Heart left ventricle (tissue), 16 donors: ENCODE measurements around the gene DENND1B. TPM values are rescaled to one million over a fixed set of nuclear protein-coding genes. Genes with fewer than 3 reads are reported as not detected.

Experiments used
- ATAC-seq, 4 donors: fragments of 200-7000 bp; cut with Tn5 transposase; one replicate each; pipeline ENCODE4 v1.9.1; 2020 to 2022; ENCODE audit warnings: moderate library complexity in 4 of 4, mild to moderate bottlenecking in 3 of 4, moderate number of reproducible peaks in 1 of 4
- DNase-seq, 5 donors: peaks; one replicate each; pipeline ENCODE4 v3.0.0-alpha.2; 2020
- H3K27ac ChIP-seq, 12 donors: fragments of 200-600 bp; sonication (generic) in 4 of 12; one replicate each; pipeline versions ENCODE4 v1.5.0 to v1.8.0; 2016 to 2022; ENCODE audit warnings: mild to moderate bottlenecking in 2 of 12
- H3K27me3 ChIP-seq, 9 donors: fragments of 200-600 bp; sonication (generic) in 2 of 9; one replicate each; pipeline versions ENCODE4 v1.5.1 to v1.8.0; 2016 to 2022; ENCODE audit warnings: mild to moderate bottlenecking in 3 of 9
- H3K36me3 ChIP-seq, 9 donors: fragments of 200-600 bp; sonication (generic) in 2 of 9; one replicate each; pipeline versions ENCODE4 v1.5.0 to v1.8.0; 2018 to 2022; ENCODE audit warnings: mild to moderate bottlenecking in 2 of 9
- H3K4me1 ChIP-seq, 12 donors: fragments of 200-600 bp; sonication (generic) in 4 of 12; one replicate each; pipeline versions ENCODE4 v1.5.0 to v1.8.0; 2016 to 2022; ENCODE audit warnings: mild to moderate bottlenecking in 3 of 12
- H3K4me3 ChIP-seq, 12 donors: fragments of 200-600 bp; sonication (generic) in 4 of 12; one replicate each; pipeline versions ENCODE4 v1.5.0 to v1.8.0; 2017 to 2022; ENCODE audit warnings: mild to moderate bottlenecking in 9 of 12, moderate library complexity in 4 of 12
- H3K9me3 ChIP-seq, 12 donors: fragments of 200-600 bp; sonication (generic) in 4 of 12; one replicate each; pipeline versions ENCODE4 v1.5.0 to v1.8.0; 2016 to 2022; ENCODE audit warnings: mild to moderate bottlenecking in 1 of 12
- POLR2A ChIP-seq, 2 donors: fragments of 450-650 bp; IDR thresholded peaks; one replicate each; pipeline ENCODE4 v1.6.1; 2017; ENCODE audit warnings: antibody characterized with exemption in 2 of 2, mild to moderate bottlenecking in 2 of 2, moderate library complexity in 2 of 2
- WGBS, 4 donors: extraction: QIAGEN DNeasy Blood & Tissue Kit in 2 of 4; methylation state at CpG; one replicate each; pipeline versions ENCODE4 v1.1.5 to v1.1.7; 2013 to 2018; 5-methylcytosine and 5-hydroxymethylcytosine counted together
- intact Hi-C, 10 donors: fragments of 100-400 bp; cut with DNase I; formaldehyde crosslinking; loops; one replicate each; pipeline versions ENCODE4 v1.11.1 to v1.14.2; 2022
- polyA plus RNA-seq, 2 donors: library from polyadenylated mRNA; stranded (reverse); fragments of 200-250 nt; gene quantifications; one replicate each; pipeline ENCODE4 v1.2.3, GENCODE V29; 2013
- total RNA-seq, 9 donors: library from RNA; depleted of rRNA in 2 of 9; stranded (reverse); fragments of >200 nt in 2 of 9; fragmentation: NEBNext Ultra II Directional in 3 of 9; extraction: Animal tissue kit (Norgen Biotek cat#: 25700) in 3 of 9; gene quantifications; one replicate each; pipeline versions ENCODE4 v1.1.0 to v1.2.4, GENCODE V29; 2016 to 2023
- TF ChIP-seq, protein P1 (sequence below), 12 donors: fragments of 200-600 bp; sonication (generic) in 4 of 12; IDR thresholded peaks; one replicate each; pipeline versions ENCODE4 v1.5.0 to v1.8.0; 2018 to 2022; ENCODE audit warnings: antibody characterized with exemption in 12 of 12, mild to moderate bottlenecking in 5 of 12
- donor health status: ischemic (EF 13 %, LVEDD 7.1; RV severe dilation, severe dysfunction).
- donor health status: healthy with polysubstance abuse.
- donor health status: DM: no; HTN: yes; CAD: no.
- donor health status: DM: no; HTN: no; CAD: no.
- donor health status: ischemic (EF 25% LVEDD 6.9; RV normal size, moderate dysfunction).
- donor health status: ischemic (EF 25% LVEDD 5.7; RV mildly dilated, moderate dysfunction).
- donor health status: healthy.
- donor health status: DM: yes; HTN: yes; CAD: no.
- donor health status: ischemic (EF 35%, LVEDD 5.7; RV mildly dilated, moderate dysfunction).
- donor health status: nonischemic (EF 11% LVEDD 7.7; RV severe dilation, severe dysfunction).
- donor health status: DM: yes; HTN: yes; CAD: no.
- donor health status: PGD.
- donor health status: ischemic (EF 29% LVEDD 5.4; RV normal size, mild dysfunction).
- donor health status: nonischemic (EF 23%, LVEDD 6.1; RV moderate dilation, normal function).

The DENND1B gene
- total and polyA plus RNA-seq, 11 donors: 4.0 to 31.4 (median 21.0) TPM

DNA sequence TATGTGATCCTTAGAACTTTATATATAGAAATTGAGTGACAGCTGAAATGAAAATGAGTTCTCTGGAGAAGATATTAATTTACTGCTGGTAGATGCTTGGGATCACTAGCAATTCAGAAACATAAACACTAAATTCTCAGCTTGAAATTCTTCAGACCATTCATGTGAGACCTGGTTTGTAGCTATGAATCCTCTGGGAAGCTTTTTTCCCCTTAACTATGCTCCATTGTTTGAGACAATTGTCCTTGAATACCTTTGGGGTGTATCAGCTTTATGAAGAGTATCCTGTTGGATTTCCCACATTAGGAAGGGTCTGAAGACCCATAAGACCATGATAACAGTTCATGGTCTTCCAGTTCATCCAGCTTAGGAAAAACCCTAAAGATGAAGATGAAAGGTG, 4.6 kb upstream of the DENND1B start:
- Histone ChIP-seq H3K4me1 (peaks cover 0 to 46% (median 6%) of the 10 kb centered on the region in 12 donors), H3K4me3 (no peak overlapping the region), H3K27ac (no peak overlapping the region), H3K27me3 (no peaks in the 10 kb centered on the region), H3K36me3 (no peaks in the 10 kb centered on the region), H3K9me3 (peaks cover 0 to 7% (median 0%) of the 10 kb centered on the region in 12 donors)
- intact Hi-C loops: loop anchor here in 4 of 10 donors (10.0 kb wide), 4 partner anchors 85 to 375 kb away; partner anchors contain the start of gene NEK7 (in 1 of the 4)
- ATAC-seq (no peak), DNase-seq (no peak)
- TF ChIP-seq, protein P1, sequence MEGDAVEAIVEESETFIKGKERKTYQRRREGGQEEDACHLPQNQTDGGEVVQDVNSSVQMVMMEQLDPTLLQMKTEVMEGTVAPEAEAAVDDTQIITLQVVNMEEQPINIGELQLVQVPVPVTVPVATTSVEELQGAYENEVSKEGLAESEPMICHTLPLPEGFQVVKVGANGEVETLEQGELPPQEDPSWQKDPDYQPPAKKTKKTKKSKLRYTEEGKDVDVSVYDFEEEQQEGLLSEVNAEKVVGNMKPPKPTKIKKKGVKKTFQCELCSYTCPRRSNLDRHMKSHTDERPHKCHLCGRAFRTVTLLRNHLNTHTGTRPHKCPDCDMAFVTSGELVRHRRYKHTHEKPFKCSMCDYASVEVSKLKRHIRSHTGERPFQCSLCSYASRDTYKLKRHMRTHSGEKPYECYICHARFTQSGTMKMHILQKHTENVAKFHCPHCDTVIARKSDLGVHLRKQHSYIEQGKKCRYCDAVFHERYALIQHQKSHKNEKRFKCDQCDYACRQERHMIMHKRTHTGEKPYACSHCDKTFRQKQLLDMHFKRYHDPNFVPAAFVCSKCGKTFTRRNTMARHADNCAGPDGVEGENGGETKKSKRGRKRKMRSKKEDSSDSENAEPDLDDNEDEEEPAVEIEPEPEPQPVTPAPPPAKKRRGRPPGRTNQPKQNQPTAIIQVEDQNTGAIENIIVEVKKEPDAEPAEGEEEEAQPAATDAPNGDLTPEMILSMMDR (IDR thresholded peaks at IDR 0.05): no peak
- TF ChIP-seq POLR2A (IDR thresholded peaks at IDR 0.05): no peak

DNA sequence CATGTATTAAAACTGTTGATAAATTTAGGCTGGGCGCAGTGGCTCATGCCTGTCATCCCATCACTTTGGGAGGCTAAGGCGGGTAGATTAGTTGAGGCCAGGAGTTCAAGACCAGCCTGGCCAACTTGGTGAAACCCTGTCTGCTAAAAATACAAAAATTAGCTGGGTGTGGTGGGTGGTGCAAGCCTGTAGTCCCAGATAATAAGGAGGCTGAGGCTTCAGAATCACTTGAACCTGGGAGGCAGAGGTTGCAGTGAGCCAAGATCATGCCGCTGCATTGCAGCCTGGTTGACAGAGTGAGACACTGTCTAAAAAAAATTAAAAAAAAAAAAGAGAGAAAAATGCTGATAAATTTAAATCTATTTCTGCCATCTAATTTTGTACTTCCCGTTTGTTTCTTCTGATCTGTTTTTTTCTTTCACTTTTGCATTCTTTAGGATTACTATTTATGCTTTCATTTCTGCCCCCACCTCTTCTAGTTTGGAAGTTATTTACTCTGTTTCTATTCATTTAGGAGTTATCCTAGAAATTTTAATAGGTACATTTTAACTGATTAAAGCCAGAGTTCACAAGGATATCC, 3.2 kb upstream of the DENND1B start:
- 80 to 83% (median 81%) methylated on average over 4 of the region's 4 CpGs for WGBS, 4 donors

GRCh38 chr1:197776351-197777105, 1.2 kb upstream of the DENND1B start:
- no peak for DNase-seq
- 79 to 86% (median 81%) methylated on average over 3 of the region's 3 CpGs for WGBS, 4 donors
- ATAC-seq: no peak
- Histone ChIP-seq H3K4me1 (peaks cover 0 to 68% (median 31%) of the 10 kb centered on the region in 12 donors), H3K36me3 (no peaks in the 10 kb centered on the region), H3K4me3 (peak overlapping the region in 1 of 12 donors; percentile 78), H3K9me3 (peaks cover 0 to 7% (median 0%) of the 10 kb centered on the region in 12 donors), H3K27ac (peak overlapping the region; percentile 75 to 95 (median 91)), H3K27me3 (no peaks in the 10 kb centered on the region)
- intact Hi-C loops: loop anchor here in 4 of 10 donors (10.0 kb wide), 4 partner anchors 88 to 378 kb away; partner anchors contain the start of gene NEK7 (in 1 of the 4)
- TF ChIP-seq, protein P1 (IDR thresholded peaks at IDR 0.05): no peak
- TF ChIP-seq POLR2A (IDR thresholded peaks at IDR 0.05): no peak

More for the DNA sequence above, 3.2 kb upstream of the DENND1B start:
- DNase-seq (no peak), ATAC-seq (no peak)
- Histone ChIP-seq H3K9me3 (peaks cover 0 to 7% (median 0%) of the 10 kb centered on the region in 12 donors), H3K4me3 (peak overlapping the region in 1 of 12 donors; percentile 17), H3K27ac (peak overlapping the region in 1 of 12 donors; percentile 44), H3K36me3 (no peaks in the 10 kb centered on the region), H3K27me3 (no peaks in the 10 kb centered on the region), H3K4me1 (peaks cover 0 to 53% (median 14%) of the 10 kb centered on the region in 12 donors)
- intact Hi-C loops: loop anchor here in 4 of 10 donors (10.0 kb wide), 4 partner anchors 86 to 376 kb away; partner anchors contain the start of gene NEK7 (in 1 of the 4)
- TF ChIP-seq, protein P1 (IDR thresholded peaks at IDR 0.05): no peak
- no peak for TF ChIP-seq POLR2A (IDR thresholded peaks at IDR 0.05)
